ENCODE results near the gene MEIKIN. TPM values are rescaled to one million over a fixed set of nuclear protein-coding genes. Genes with fewer than 3 reads are reported as not detected.

The MEIKIN gene
- total RNA-seq, 1 experiment from 2014 or later, result not detected

DNA sequence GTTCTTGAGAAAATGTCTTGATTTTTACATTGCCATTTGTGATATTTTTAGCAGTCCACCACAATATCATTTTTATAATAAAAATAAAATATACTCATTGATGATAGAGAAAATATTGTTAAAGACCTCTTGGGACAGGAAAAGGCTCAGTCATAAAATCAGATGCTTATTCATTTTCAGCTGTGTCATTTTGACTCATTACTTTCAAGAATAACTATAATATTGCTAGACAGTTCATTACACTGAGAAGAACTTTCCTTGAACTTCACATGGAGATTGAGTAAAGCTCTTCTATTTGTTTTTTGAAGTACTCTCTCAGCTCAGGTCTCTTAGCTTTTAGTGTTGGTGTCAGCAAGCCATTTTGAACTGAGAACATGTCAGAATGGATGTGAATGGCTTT, 8.5 kb upstream of the MEIKIN start:
- no peak overlapping the region for H3K4me2 ChIP-seq (ENCODE audit: low read length)
- ATAC-seq (no peak), DNase-seq (no peak)
- no peak for TF ChIP-seq EZH2 (IDR thresholded peaks at IDR 0.05; ENCODE audit: low read length, unreplicated experiment)
- TF ChIP-seq, protein P1, sequence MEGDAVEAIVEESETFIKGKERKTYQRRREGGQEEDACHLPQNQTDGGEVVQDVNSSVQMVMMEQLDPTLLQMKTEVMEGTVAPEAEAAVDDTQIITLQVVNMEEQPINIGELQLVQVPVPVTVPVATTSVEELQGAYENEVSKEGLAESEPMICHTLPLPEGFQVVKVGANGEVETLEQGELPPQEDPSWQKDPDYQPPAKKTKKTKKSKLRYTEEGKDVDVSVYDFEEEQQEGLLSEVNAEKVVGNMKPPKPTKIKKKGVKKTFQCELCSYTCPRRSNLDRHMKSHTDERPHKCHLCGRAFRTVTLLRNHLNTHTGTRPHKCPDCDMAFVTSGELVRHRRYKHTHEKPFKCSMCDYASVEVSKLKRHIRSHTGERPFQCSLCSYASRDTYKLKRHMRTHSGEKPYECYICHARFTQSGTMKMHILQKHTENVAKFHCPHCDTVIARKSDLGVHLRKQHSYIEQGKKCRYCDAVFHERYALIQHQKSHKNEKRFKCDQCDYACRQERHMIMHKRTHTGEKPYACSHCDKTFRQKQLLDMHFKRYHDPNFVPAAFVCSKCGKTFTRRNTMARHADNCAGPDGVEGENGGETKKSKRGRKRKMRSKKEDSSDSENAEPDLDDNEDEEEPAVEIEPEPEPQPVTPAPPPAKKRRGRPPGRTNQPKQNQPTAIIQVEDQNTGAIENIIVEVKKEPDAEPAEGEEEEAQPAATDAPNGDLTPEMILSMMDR (conservative IDR thresholded peaks at IDR 0.05; ENCODE audit: low read depth, low read length), result no peak
- no peak for TF ChIP-seq EZH2phosphoT487 (IDR thresholded peaks at IDR 0.05; ENCODE audit: borderline replicate concordance, low read length)
- no peaks in the 10 kb centered on the region for H3K9me2 ChIP-seq (replicated peaks; ENCODE audit: low read length)
- no peak overlapping the region for H2AFZ ChIP-seq (ENCODE audit: low read length)
- no peaks in the 10 kb centered on the region for H4K20me1 ChIP-seq (ENCODE audit: low read length)
- intact Hi-C loops (cut with micrococcal nuclease), result no loop called here
- H3K9me3 ChIP-seq (ENCODE audit: low read length), result no peaks in the 10 kb centered on the region
- H3K27ac ChIP-seq (ENCODE audit: low read length), result no peak overlapping the region
- H3K4me3 ChIP-seq (ENCODE audit: low read length), result no peak overlapping the region
- no peaks in the 10 kb centered on the region for H3K36me3 ChIP-seq (ENCODE audit: low read depth, low read length)
- H3K27me3 ChIP-seq (ENCODE audit: low read length), result no peaks in the 10 kb centered on the region
- H3K4me1 ChIP-seq (ENCODE audit: insufficient read depth, low read length), result no peaks in the 10 kb centered on the region
- ChIA-PET POLR2A (ENCODE audit: unreplicated experiment) (no interaction called here), CTCF (no interaction called here)
- no peaks in the 10 kb centered on the region for H3K79me2 ChIP-seq (ENCODE audit: low read length)
- no peak overlapping the region for H3K9ac ChIP-seq (ENCODE audit: low read length)
- BruUV-seq (replicated peaks), result no TSS peak
- no peaks in the 10 kb centered on the region for H3F3A ChIP-seq (ENCODE audit: low read length, unreplicated experiment)

DNA sequence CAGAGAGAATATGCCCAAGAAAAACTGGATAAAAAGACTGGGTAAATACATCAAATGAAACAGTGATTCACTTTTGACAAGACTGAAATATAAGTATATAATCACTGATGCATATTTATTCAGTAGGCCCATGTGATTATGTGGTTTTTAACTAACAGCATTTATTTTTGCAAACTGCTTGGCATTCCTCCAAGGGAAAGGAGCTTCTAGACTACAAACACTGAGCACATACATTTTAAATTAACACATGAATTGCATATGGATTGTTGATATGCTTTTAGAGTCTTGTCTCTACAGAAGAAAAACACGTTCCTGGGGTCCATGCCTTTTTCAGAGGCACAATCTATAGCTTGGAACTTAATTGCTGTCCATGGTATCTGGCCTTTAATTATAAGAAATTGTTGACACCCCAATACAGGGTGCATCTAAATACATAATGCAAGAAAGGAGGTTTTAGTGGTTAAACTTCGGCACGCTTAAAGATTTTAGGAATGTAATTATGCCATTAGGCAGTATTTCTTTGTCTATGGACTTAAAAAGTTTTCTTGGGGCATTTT, 6.9 kb upstream of the MEIKIN start:
- Histone ChIP-seq H3K4me1 (ENCODE audit: insufficient read depth, low read length) (no peaks in the 10 kb centered on the region), H3K4me3 (ENCODE audit: low read length) (no peak overlapping the region), H3K4me2 (ENCODE audit: low read length) (no peak overlapping the region), H3K9ac (ENCODE audit: low read length) (no peak overlapping the region), H3K27ac (ENCODE audit: low read length) (no peak overlapping the region), H3K36me3 (ENCODE audit: low read depth, low read length) (no peaks in the 10 kb centered on the region), H3K9me2 (replicated peaks; ENCODE audit: low read length) (no peaks in the 10 kb centered on the region), H4K20me1 (ENCODE audit: low read length) (no peaks in the 10 kb centered on the region), H2AFZ (ENCODE audit: low read length) (no peak overlapping the region), H3K79me2 (ENCODE audit: low read length) (no peaks in the 10 kb centered on the region), H3K27me3 (ENCODE audit: low read length) (no peaks in the 10 kb centered on the region), H3F3A (ENCODE audit: low read length, unreplicated experiment) (no peaks in the 10 kb centered on the region), H3K9me3 (ENCODE audit: low read length) (no peaks in the 10 kb centered on the region)
- TF ChIP-seq, protein P1 (conservative IDR thresholded peaks at IDR 0.05; ENCODE audit: low read depth, low read length), result no peak
- TF ChIP-seq EZH2 (IDR thresholded peaks at IDR 0.05; ENCODE audit: low read length, unreplicated experiment) (no peak), EZH2phosphoT487 (IDR thresholded peaks at IDR 0.05; ENCODE audit: borderline replicate concordance, low read length) (no peak)
- intact Hi-C loops (cut with micrococcal nuclease), result no loop called here
- CTCF ChIA-PET, result no interaction called here
- no TSS peak for BruUV-seq (replicated peaks)
- POLR2A ChIA-PET (ENCODE audit: unreplicated experiment), result no interaction called here
- DNase-seq (peak; percentile 46), ATAC-seq (no peak)

DNA sequence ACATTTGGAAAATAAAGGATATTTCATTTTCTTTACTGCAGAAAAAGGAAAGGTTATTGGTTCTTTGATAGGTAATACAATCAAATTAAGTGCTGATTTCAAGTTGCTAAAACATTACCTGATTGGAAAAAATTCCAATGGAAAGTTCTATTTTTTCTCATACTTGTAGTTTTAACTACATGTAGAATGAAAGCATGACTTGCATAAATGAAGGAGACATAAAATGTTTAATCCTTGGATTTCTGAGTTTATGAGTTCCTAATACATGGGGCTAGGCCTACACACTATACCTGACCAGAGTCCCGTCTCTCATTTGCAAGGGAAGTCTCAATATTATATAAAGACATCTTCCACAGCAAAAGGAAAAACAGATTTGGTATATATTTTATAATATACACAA, 5.2 kb upstream of the MEIKIN start:
- H3K9ac ChIP-seq (ENCODE audit: low read length), result no peak overlapping the region
- BruUV-seq (replicated peaks), result no TSS peak
- no peaks in the 10 kb centered on the region for H3K9me3 ChIP-seq (ENCODE audit: low read length)
- TF ChIP-seq EZH2phosphoT487 (IDR thresholded peaks at IDR 0.05; ENCODE audit: borderline replicate concordance, low read length), result no peak
- TF ChIP-seq EZH2 (IDR thresholded peaks at IDR 0.05; ENCODE audit: low read length, unreplicated experiment), result no peak
- TF ChIP-seq, protein P1 (conservative IDR thresholded peaks at IDR 0.05; ENCODE audit: low read depth, low read length), result no peak
- H3K4me2 ChIP-seq (ENCODE audit: low read length), result no peak overlapping the region
- no peaks in the 10 kb centered on the region for H3K36me3 ChIP-seq (ENCODE audit: low read depth, low read length)
- no peaks in the 10 kb centered on the region for H3K27me3 ChIP-seq (ENCODE audit: low read length)
- no peaks in the 10 kb centered on the region for H3K4me1 ChIP-seq (ENCODE audit: insufficient read depth, low read length)
- no peaks in the 10 kb centered on the region for H3F3A ChIP-seq (ENCODE audit: low read length, unreplicated experiment)
- ATAC-seq, result no peak
- H3K79me2 ChIP-seq (ENCODE audit: low read length), result no peaks in the 10 kb centered on the region
- no peaks in the 10 kb centered on the region for H4K20me1 ChIP-seq (ENCODE audit: low read length)
- H3K9me2 ChIP-seq (replicated peaks; ENCODE audit: low read length), result no peaks in the 10 kb centered on the region
- H3K27ac ChIP-seq (ENCODE audit: low read length), result no peak overlapping the region
- intact Hi-C loops (cut with micrococcal nuclease), result no loop called here
- H2AFZ ChIP-seq (ENCODE audit: low read length), result no peak overlapping the region
- no peak for DNase-seq
- ChIA-PET CTCF (no interaction called here), POLR2A (ENCODE audit: unreplicated experiment) (no interaction called here)
- H3K4me3 ChIP-seq (ENCODE audit: low read length), result no peak overlapping the region
